ENCODE measurements around the gene CCR5AS.
"Not testable (repeated sequence)": the region's sequence is repeated elsewhere in the genome, so short reads cannot be mapped to it uniquely, and the experiment has no call there.

CCR5AS gene

DNA sequence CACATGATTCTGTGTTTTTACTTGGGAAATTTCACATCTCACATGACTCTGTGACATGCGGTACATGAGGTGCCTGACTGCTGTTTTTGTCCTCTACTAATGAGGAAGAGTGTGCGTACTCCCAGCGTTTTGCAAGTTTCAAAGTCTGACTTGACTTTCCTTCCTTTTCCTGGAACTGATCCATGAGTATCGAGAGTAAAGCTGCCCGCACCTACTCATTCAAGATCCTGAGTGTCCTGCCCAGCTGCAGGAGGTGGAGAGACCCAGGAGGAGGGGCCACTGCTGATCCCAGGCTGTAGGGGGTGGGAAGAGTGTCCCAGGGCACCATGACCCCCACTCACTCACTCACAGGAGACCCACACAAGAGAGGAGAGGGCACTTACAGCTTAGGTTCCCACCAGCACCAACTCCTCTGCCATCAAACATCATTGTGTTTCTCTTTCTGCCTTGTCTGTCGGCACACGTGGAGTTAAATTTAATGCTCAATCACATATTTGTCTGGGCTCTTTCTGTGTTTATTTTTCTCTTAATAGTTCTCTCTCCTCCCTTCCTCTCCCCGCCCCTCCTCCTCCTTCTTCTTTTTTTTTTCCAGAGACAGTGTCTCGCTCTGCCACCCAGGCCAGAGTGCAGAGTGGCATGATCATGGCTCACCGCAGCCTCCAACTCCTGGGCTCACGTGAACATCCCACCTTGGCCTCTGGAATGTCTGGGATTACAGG, 1.4 kb downstream of the CCR5AS start:
- no peak for DNase-seq (ENCODE audit: low read depth in 2 of 2)

DNA sequence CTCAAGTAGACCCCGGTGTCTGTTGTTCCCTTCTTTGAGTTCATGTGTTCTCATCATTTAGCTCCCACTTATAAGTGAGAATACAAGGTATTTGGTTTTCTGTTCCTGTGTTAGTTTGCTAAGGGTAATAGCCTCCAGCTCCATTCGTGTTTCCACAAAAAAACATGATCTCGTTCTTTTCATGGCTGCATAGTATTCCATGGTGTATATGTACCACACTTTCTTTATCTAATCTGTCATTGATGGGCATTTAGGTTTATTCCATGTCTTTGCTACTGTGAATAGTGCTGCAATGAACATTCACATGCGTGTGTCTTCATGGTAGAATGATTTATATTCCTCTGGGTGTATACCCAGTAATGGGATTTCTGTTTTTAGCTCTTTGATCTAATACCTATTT, 4.0 kb downstream of the CCR5AS start:
- not testable (repeated sequence) for DNase-seq (ENCODE audit: low read depth in 2 of 2)

DNA sequence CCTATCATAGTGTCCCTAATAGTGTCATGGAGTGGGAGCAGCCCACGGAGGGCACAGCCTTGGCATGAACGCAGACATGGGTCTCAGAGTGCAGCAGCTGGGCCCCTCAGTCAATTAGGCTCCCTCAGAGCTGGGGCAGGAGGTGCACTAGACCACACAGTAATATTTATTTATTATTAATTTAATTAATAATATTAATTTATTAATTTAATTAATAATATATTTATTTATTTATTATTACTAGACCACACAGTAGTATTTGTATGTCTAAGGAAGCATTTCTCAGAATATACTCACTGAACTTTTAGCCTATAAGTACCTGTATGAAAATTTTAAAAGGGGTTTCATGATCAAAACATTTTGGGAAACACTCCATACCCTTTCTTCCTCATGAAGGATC, 5.3 kb downstream of the CCR5AS start:
- DNase-seq (ENCODE audit: low read depth in 2 of 2): no peak

DNA sequence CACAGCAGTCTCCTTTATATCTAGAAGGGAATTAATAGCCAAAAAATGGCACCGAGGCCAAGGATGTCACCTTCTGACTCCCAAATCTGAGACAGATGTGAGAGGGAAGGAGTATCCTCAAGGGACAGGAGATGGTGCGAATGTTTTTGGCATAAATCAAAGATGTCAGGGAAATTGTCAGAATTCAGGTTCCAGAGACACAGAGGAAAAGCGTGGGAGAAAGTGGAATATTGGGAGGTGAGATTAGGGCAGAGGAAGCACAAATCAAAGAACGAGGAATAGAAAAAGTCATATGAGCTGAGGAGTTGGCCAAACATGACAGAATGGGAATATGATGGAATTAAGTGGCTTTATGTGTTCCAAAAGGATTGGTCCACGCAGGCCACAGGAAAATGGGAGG, 6.0 kb downstream of the CCR5AS start:
- no peak for DNase-seq (ENCODE audit: low read depth in 2 of 2)

DNA sequence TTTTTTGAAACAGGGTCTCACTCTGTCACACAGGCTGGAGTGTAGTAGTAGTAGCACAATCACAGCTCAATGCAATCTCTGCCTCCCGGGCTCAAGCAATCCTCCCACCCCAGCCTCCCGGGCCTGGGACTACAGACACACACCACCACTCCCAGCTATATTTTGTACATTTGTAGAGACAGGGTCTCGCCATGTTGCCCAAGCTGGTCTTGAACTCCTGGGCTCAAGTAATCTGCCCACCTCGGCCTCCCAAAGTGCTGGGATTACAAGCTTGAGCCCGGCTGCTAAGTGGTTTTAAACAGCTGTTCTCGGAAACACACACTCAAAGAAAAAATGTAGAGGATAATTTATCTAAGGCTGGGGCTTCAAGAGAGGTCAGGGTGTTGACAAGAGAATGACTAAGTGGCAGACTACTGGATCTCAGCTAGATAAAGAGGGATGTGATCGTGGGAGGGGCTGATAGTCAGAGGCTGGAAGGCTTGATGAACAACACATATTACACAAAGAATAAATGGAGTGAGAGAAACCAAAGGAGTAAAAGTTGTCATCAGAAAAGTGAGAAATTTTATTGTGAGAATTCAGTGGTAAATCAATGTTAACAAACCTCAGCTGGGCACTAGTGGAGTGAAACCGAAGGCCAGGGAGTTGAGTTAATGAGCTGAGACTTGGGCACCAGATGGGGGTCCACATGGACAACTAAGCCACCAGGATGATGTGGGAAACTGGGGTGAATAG, 6.7 kb downstream of the CCR5AS start:
- DNase-seq (ENCODE audit: low read depth in 2 of 2): no peak

DNA sequence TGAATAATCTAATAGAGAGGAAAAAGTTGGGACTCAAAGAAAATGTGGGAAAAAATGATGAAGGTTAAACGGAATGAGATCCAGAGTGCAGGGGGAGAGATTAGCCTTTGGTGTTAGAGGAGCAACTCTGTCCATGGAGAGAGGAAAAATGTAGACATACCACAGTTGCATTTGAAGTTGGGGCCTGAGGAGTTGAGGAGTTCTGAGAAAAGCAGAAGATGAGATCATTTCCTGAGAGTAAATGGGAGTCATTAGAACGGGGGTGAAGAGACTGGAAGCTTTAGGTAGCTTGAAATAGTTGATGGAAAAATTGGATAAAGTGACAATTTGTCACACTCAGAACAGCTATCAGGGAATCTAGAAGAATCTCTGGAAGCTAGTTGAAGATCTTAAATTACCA, 7.3 kb downstream of the CCR5AS start:
- DNase-seq (ENCODE audit: low read depth in 2 of 2): no peak

DNA sequence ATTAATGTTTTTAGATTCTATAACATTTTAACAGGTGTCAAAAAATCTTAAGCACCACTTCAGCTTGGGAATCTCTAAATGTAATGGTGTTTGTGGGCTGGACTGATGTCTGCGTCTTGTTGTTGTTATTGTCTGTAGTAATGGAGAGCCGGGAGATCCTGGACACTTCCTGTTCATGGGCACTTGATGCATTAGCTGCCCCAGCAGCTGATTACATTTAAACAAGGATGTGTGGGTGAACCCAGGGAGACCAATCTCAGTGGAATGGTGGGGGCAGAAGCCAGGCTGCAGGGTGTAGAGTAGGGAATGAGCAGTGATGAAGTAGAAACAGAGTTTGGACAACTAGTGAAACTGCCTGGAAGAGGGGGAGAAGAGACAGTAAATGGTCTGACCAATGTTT, 7.8 kb downstream of the CCR5AS start:
- DNase-seq (ENCODE audit: low read depth in 2 of 2): no peak

DNA sequence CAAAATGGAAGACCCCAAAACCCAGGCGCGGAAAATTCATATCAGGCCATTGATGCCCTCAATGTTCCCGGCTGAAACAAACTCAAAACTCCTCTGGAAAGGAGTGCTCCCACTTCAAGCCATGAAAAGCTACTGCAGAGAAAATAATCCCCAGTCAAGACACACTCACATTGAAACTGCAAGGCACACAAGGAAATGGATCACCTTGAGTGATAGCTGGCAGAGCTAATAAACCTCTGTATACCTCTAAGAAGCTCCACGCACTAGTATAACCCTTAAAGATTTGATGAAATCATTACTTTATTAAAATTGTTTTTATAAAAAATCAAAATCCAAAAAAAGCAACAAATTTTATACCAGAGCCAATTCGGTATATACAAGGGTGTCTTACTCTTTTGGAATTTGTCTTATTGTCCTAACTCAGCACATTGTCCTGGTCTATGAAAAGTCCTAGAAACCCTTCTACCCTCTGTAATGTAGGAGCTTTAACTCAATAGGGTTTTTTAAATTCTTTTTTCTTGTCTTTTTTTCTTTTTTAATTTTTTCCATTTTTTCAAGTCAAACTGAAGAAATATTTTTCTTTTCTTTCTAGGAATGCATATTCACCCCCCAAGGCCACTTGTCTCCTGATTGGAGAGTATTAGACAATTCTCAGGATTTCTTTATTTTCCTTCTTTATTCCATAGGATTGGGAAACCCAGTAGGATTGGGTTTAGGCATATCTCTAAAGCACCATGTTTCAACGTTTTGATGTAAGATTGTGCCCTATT, 8.5 kb downstream of the CCR5AS start:
- DNase-seq (ENCODE audit: low read depth in 2 of 2): no peak

DNA sequence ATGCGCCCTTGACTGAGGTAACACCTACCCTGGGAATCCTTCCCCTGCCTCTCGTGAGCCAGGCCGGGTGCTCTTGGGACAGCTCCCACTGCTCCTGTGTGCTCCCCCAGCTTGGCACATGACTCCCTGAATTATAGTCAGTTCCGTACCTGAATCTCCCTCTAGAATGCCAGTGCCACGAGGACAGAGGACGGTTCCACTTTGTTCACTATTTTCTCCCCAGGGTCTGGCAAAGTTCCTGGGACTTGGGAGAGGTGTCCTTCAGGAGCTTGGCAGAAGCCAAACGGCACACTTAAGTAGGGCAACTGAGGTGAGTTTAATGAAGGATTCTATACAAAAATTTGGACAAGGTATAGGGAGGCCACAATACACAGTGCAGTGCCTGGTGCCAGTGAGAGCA, 9.8 kb downstream of the CCR5AS start:
- DNase-seq (ENCODE audit: low read depth in 2 of 2): no peak

DNA sequence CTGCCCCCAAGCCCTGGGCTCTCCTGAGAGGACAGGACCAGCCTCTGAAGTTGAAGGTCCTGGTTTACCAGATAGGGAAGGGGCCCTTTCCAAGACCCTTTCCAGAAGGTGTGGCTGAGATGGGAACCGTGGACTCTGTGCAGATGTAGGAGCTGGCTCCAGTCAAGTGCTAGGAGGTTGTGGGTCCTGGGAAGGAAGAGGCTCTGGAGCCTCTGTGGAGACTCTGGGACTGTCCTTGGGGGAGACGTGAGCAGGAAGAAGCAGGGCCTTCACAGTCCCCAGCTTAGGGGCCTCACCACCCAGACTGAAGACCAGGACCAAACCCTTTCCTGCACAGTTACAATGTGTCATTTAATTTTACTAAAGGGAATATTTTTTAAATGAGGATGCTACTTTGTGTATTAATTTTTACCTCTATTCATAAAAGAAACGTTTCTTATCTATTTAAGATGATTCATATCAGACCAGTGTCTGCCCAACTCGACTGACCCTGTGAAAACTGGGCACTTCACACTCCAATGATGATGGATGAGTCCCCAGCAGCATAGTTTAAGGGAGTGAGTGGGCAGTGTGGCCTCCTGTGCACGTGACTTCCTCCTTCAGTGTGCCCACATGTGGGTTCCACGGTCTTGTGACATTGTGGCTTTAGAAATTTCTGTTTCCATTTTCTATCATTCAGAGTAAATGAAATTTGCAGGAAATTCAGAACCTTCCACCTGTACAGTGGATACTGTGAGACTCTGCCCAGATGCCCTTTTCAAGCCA, 10.9 kb downstream of the CCR5AS start:
- DNase-seq (ENCODE audit: low read depth in 2 of 2): no peak

DNA sequence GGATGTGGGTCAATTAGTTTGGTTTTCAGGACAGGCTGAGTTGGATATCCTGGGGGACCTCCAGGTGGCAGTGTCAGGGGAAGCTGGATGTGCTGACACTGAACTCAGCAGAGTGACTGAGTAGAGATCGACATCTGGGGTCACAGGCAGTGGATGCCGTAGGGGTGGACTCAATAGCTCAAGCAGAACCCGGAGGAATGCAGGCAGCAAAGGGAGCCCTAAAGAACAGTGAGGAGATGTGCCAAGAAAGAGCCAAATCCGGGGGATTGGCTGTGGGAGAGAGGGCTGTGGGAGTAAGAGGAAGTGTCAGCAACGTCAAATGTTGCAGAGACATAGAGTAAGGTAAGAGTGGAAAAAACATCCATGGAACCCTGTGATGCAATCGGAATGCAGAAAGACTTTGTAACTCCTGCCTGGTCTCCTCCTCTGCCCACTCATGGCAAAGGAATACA, 11.6 kb downstream of the CCR5AS start:
- no peak for DNase-seq (ENCODE audit: low read depth in 2 of 2)

DNA sequence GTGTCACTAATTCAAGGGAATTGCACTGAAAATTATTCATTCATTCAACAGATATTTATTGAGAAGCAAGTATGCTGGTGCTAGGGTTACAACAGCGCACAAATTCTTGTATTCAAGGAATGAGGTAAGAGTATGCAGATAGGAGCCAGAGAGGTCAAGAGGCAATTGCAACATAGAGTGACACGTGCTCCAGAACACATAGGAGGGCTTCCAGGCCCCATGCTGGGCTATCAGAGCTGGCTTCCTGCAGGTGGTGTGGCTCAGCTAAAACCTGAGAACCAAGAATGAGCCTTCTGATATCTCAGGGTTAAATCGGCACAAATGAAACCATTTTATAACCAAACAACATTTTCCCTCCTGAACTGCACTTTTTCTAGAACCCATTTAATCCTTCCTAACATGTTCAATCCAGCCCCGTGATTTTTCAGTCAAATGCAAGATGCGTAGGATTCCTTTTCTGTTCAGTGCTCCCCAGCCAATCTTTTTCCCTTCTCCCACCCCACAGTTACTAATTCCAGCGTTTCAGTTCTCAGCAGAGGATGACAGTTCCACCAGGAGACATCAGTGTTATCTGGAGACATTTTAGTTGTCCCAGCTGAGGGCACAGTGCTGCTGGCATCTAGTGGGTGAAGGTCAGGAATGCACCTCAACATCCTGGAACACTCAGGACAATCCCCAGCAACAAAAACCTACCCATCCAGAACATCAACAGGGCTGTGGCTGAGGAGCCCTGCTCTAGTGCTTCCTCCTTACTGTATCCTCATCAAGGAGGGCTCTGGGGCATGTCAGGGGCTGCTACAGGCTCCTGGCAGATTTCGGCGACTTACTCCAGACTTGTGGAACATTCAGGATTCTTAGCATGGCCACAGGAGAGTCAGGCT, 13.1 kb downstream of the CCR5AS start:
- no peak for DNase-seq (ENCODE audit: low read depth in 2 of 2)

DNA sequence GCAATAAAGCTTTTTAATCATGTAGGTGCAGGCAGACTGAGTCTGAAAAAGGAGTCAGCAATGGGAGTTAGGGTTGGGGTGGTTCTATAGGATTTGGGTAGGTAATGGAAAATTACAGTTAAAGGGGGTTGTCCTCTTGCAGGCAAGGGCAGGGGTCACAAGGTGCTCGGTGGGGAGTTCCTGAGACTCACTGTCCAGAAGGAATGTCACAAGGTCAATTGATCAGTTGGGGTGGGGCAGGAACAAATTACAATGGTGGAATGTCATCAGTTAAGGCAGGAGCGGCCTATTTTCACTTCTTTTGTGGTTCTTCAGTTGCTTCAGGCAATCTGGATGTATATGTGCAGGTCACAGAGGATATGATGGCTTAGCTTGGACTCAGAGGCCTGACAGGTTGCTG, 13.9 kb downstream of the CCR5AS start:
- DNase-seq (ENCODE audit: low read depth in 2 of 2): no peak

DNA sequence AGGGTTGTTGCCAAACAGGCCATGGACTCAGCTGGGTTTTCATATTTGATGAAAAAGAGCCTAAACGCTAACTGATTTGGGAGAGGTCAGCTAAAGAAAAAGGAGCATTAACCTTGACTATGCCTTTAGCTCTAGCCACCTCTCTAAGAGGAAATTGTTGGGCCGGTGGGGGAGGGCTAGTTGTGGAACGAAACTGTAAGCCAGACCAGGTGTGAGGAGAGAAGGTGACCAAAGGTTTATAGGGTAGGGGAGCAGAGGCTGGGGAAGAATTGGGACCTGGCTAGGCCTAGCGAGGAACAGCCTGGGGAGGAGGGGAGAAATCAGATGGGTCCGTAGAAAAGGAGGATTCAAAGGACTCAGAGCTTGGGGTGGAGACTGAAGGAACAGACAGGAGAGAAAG, 15.3 kb downstream of the CCR5AS start:
- DNase-seq (ENCODE audit: low read depth in 2 of 2): not testable (repeated sequence)

DNA sequence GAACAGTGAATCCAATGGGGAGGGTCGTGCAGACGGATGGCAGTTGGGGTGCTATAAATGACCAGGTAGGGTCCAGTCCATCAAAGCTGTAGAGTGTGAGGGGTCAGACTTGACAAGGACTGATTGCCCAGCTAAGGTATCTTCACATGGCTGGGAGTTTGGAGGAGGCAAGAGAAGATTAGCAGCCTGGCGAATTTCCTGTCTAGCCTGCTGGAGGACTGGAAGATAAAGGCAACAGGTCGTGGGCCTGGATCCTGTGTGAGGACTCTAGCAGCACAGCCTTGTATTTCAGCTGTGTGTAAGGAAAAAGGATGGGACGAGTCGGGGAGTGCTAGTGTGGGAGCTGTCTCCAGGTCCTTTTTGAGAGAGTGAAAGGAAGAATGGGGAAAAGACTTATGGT, 17.6 kb downstream of the CCR5AS start:
- DNase-seq (ENCODE audit: low read depth in 2 of 2): no peak

DNA sequence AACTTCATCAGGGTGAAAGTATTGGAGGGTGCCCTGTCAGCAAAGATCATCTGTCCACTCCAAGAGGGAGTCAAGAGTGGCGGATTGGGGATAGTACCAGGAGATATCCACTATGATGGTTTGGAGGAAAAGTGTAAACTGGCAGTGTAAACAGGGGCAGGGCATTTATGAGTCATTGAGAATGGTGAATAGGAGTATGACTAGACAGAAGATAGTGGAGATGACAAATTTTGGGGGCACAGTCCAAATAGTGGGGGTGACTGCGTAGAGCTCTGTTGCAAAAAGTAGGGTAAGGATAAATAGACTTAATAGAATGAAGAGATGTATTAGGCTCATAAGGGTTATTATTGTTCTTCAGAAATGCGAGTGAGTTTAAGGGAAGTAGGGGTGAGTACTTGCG, 18.0 kb downstream of the CCR5AS start:
- not testable (repeated sequence) for DNase-seq (ENCODE audit: low read depth in 2 of 2)

DNA sequence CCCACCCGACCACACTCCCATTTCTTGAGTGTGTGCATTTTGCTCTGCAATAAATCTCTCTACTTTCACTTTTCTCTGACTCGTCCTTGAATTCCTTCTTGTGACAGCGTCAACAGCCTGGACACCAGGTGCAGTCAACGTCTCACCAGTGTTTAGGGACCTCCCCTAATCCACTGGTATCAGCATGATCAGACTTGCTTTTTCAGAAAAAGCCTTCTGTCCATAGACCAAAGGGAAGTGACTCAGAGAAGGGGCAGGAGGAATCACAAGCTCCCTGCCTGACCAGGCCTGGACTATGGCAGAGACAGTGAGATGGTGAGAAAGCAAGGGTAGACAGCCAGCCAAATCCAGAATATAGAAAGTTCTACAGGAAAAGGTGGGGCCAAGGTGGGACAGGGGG, 20.7 kb downstream of the CCR5AS start:
- DNase-seq (ENCODE audit: low read depth in 2 of 2): no peak

DNA sequence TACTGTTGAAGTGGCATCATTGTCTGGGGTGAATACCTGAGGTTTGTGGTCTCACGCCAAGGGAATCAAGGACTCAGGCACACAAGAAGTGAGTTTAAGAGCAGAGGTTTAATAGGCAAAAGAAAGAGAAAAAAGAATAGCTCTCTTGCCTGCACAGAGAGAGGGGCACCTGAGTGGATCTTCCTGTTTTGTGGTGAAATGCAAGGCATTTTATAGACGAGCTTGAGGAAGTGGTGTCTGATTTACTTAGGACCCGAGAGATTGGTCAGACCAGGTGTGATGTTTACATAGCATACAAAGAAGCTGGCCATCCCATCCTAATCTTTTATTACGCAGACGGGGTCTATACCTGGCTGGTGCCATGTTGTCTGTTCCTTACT, 22.9 kb downstream of the CCR5AS start:
- DNase-seq (ENCODE audit: low read depth in 2 of 2): no peak

DNA sequence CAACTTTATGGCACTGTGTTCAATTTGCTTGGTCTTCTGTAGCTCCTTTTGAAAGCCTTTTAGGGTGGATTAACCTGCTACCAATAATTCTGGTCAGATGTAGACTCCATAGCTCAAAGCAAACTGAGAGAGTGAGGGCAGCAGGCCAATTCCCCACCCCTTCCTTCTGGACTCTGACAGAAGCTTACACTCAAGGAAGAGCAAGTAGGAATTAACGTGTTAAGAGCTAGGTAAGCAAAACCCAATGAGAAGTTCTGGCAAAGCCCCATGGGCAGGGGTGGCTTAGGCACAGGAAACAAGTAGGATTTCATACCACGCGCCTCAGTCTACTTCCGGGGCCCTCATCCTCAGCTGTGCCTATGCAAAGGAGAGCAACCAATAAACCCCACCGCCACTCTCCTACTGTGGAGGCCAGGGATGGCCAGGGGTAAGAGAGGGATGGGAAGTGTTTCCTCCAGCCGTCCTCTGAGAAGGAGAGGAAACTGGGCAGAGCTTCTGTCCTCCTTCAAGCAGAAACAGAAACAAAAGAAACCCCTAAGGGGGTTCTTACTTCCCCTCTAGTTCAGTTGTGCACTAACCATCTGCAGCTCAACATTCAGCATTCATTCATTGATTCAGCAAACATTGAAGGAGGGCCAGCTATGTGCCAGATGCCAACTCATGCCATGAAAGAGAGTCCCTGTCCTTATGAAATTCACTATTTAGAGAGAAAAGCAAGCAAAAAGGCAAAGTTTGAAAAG, 23.5 kb downstream of the CCR5AS start:
- no peak for DNase-seq (ENCODE audit: low read depth in 2 of 2)

DNA sequence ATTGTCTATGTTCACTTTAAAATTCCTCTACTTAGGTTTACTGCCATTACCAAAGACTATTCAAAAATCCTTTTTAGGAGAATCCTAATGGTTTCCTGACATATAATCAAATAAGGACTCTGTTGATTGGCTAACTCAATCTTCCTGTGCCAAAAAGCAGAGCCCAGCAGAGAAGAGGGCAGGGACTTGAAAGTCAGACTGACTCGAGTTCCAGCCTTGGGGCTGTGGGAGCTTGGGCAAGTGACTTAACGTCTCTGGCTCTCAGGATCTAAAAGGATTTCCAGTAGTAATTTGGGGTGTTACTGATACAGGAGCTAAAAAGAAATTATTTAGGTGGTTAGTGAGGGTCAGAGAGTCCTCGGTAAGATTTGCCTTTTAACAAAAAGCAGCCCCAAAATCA, 25.2 kb downstream of the CCR5AS start:
- DNase-seq (ENCODE audit: low read depth in 2 of 2): no peak

Measured in stimulated activated CD8-positive, alpha-beta memory T cell treated with anti-CD3 and anti-CD28 coated beads, Interleukin-7, amount 100 ng/mL, for 1 hour (primary cell).